ENCODE measurements around the gene PTPRE.

PTPRE gene

GRCh38 chr10:127959428-127959827 lies 52.5 kb downstream of the PTPRE start:
- DNase-seq, result no peak

GRCh38 chr10:127961071-127961470 lies 54.2 kb downstream of the PTPRE start:
- DNase-seq, result no peak

DNA sequence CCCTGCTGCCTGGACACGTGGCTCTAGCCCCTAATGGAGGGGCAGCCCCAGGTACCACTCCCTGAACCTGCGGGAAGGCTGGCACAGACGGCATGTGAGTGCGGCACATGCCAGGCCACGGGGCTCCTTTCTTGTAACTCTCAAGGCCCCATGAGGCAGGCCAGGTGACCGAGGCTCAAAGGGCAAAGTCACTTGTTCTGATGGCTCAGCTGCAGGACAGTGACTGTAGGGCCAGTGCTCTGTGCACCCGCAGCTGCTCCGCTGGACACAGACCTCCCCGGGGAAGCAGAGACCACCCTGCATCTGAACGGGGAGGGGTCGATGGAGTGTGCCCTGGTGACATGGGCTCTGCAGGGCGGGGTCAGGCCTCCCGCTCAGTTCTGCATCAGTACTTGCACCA lies 55.3 kb downstream of the PTPRE start:
- DNase-seq, result no peak

DNA sequence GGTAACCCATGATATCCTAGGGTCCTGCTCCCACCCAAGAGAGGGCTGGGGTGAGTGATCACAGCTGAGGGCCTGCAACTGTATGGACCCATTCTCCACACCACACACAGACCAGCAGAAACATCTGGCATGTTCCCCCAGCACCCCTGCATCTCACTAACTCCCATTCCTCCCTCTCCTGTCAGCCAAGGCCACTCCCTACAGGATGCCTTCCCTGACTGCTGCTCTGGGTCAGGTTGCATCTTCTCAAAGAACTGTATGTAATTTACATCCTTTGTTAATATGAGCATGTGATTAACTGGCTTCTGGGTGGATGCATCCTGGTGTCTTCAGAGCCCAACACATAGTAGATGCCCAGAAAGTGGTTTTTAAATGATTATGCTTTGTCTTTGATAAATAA lies 56.2 kb downstream of the PTPRE start:
- DNase-seq, result no peak

- no peak for DNase-seq
These were observed 57.7 kb downstream of the PTPRE start for GRCh38 chr10:127964621-127965020.

DNA sequence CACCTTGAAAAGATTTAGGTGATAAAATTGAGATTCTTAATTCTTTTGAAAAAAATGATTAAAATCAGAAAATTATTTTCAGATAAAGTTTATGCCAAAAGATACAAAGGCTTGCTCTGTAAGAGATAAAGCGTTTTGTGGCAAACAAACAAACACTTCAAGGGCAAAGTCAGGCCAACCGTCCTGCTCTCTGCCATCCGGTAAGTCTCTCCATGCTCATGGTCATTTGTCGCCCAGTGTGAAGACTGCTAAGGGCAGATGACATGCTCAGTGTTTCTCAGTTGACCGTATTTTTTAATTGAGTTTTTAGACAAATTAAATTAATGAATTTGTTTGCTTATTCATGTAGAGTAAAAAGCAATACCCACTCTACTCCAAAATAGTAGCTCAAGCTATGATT lies 60.0 kb downstream of the PTPRE start:
- DNase-seq, result no peak

DNA sequence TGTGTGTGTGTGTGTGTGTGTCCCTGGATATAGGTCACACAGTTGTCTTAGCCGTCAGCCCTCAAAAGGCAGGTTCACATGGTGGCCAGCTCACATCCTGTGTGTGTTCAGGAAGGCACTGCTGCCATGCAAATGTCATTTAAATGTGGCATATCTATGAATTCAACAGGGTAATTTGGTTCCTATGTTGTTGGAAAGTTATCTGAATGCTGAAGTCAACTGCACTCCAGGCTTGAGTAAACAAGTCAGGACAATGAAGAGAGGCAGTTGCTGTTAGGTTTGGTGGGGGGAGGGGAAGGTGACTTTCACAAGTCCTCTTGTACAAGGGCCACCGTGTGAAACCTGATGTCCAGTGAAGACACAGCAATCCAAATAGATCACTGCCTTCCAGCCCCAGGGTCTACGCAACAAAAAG lies 61.1 kb downstream of the PTPRE start:
- DNase-seq, result no peak

DNA sequence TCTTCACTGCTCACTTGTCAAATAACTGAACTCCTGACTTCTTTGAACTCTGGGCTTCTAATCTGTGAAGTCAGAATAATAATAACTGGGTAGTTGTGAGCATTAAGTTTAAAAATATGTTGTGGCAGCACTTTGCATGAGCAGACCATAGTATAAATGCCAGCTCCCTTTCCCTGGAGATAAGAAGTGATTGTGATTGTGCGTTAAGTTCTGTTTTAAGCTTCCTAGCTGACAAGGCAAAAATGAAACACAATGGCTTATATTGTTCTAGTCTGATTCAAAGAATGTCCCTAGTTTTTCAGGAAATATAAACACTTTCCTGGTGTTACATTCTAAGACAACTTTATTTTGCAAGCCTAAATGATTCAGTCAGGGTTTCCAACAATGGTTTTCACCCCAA lies 61.8 kb downstream of the PTPRE start:
- DNase-seq, result no peak

GRCh38 chr10:127971101-127971946 lies 64.4 kb downstream of the PTPRE start:
- no peak for DNase-seq

DNA sequence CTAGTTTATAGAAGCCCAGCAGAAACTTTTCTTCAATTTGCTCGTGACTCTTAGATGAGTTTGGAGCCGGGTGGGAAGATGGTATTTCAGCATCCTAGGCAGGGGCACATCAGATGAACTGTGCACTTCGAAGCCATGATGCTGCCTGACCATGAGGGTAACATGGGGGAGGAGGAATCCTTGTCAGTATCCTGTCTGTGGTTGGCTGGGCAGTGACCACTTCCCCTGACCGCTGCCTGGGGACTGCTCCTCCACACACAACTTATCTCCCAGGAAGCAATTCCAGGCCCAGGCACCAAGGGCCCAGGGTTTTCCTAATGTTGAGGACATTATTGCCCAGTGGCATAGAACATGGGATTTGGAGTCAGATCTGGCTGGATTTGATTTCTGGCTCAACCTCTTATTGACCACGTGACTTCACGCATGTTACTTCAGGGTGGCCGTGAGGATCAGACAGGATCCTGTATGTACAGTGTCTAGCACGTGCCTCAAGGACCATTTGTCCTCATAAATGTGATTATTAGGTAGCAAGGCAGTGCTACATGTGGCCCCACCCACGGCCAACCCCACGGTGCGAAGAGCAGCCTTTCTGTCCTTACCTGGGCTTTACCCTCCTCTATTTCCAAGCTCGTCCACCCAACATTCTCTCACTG lies 65.2 kb downstream of the PTPRE start:
- DNase-seq, result no peak

DNA sequence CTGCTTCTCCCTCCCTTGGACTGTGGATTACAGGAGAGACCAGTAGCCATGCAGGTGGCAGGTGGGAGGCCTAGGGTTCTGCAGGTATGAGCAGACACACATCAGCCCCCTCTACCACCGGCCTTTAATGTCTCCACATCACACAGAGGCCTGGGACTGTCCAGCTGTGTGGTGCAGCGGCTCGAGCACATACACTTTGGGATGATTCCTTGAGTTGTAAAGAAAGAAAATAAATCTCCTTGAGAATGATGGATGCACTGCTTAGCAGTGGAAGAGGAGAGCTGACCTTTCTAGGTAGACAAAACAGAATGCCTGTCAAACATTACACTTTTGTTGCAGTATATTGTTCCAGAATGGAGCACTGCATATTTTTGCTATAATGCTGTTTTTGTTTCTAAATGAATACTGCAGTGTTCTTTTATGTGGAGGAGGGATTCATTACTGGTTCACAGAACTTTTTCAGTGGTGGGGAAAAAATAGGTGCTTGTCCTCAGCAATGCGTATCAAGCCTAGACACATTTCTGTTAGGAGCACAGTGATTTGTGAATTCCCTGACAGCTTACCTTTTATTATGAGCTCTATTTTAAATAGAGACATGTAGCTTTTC lies 66.0 kb downstream of the PTPRE start:
- DNase-seq, result no peak

GRCh38 chr10:127973791-127974311 lies 66.9 kb downstream of the PTPRE start:
- DNase-seq, result no peak

- no peak for DNase-seq
These were observed 68.0 kb downstream of the PTPRE start for GRCh38 chr10:127974911-127975310.

- DNase-seq, result no peak
These were observed 69.4 kb downstream of the PTPRE start for GRCh38 chr10:127976286-127976685.

DNA sequence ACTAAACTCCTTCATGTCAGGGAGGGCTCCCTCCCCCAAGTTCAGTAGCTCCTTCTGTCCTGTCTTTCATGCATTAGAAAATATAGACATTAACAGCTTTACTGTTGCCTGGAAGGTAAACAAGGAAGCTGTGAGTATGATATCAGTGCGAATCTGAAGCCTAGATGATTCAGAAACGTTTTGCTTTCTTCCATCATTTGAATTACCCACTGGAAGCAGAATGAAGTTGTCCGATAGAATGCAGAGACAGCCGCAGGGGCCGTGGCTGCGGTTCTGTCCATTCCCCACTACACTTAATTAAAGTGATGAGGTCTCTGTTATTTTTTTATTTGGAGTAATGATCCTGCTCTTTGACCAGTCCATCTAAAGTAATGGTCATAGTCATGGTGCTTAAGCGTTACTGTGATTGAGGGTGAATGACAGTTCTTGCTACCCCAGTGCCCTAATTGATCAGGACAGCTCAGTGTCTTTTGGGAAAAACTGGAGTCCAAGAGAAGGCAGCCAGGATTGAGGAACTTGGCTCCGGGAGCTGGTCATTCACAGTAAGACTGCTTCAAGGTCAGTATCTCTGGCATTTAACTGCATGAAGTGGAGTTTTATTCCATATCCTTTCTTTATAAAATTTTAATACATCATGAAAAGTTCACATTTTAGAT lies 69.9 kb downstream of the PTPRE start:
- DNase-seq, result no peak

GRCh38 chr10:127977357-127978009 lies 70.6 kb downstream of the PTPRE start:
- no peak for DNase-seq

DNA sequence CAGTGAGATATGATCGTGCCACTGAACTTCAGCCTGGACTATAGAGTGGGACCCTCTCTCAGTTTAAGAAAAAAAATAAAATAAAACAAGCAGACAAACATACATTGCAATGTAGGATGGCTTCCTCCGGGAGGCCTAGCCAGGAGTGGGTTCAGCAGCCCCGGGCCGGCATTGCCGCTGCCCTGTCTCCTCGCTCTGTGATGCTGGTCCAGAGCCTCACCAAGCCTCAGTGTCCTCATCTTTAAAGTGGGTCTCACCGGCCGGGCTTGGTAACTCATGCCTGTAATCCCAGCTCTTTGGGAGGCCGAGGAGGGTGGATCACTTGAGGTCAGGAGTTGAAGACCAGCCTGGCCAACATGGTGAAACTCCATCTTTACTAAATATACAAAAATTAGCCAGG lies 71.6 kb downstream of the PTPRE start:
- DNase-seq, result no peak

DNA sequence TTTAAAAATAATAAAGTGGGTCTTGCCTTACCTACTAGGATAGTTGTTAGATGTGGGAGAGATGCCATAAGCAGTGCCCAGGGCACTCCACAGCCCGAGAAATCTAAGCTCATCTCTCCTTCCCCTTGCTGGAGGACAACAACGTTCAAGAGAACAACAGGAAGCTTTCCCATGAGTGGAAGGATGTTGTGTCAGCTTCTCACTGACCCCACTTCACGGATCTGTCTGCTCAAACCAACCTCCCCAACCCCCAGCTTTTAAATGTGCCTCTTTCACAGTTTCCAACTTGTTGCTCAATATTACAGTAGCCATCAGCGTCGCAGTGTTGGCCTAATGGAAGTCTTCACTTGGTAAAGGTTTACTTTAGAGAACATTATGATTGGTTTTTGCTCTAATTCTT lies 72.1 kb downstream of the PTPRE start:
- DNase-seq, result no peak

- no peak for DNase-seq
These were observed 72.7 kb downstream of the PTPRE start for GRCh38 chr10:127979566-127979965.

DNA sequence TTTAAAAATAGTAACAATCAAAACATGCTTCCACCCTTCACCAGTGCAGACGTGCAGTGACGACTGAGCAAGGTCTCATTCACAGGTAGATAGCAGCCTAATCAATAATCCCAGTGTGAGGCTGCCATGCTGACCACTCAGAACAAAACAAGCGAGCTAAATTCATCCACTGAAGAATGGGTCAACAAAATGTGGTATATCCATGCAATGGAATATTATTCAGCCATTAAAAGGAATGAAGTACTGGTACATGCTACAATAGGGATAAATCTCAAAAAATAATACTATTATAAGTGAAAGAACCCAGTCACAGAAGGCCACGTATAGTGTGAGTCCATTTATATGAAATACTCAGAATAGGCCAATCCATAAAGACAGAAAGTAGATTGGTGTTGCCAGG lies 74.0 kb downstream of the PTPRE start:
- DNase-seq, result no peak

- DNase-seq, result no peak
These were observed 75.7 kb downstream of the PTPRE start for GRCh38 chr10:127982601-127983000.

GRCh38 chr10:127983344-127984100 lies 76.6 kb downstream of the PTPRE start:
- no peak for DNase-seq

Data from activated naive CD4-positive, alpha-beta T cell treated with Interleukin-2 at 50 U/mL for 16 hours (primary cell).